ENCODE data around the gene KLF5.

KLF5 gene

GRCh38 chr13:73060251-73061160 lies 1.7 kb downstream of the KLF5 start:
- no peak for DNase-seq

- no peak for DNase-seq
Measured at GRCh38 chr13:73061473-73061872, 2.7 kb downstream of the KLF5 start.

DNA sequence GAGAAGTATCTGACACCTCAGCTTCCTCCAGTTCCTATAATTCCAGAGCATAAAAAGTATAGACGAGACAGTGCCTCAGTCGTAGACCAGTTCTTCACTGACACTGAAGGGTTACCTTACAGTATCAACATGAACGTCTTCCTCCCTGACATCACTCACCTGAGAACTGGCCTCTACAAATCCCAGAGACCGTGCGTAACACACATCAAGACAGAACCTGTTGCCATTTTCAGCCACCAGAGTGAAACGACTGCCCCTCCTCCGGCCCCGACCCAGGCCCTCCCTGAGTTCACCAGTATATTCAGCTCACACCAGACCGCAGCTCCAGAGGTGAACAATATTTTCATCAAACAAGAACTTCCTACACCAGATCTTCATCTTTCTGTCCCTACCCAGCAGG lies 3.1 kb downstream of the KLF5 start:
- no peak for DNase-seq

DNA sequence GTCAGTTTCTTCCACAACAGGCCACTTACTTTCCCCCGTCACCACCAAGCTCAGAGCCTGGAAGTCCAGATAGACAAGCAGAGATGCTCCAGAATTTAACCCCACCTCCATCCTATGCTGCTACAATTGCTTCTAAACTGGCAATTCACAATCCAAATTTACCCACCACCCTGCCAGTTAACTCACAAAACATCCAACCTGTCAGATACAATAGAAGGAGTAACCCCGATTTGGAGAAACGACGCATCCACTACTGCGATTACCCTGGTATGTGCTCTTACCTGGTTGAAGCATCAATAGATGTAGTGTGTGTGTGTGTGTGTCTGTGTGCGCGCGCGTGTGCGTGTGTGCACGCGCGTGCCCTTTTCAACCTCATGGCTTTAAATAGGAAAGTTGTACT lies 3.7 kb downstream of the KLF5 start:
- DNase-seq = no peak

DNA sequence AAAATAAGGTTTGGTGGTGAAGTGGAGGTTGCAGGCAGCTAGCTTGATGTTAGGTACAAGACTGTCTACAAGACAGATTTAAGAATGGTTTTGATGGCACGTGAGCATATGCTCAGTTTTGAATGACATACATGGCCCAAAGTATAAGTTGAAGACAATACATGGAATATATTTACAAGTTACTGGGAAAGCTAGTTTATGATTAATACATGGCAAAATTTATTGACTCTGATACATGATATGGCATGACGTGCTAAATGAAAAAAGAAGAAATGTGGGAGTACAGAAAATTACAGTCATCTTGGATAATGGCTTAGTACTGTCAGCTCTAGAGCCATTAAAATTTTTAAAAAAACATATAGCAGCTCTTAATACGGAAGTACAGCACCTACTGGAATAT lies 4.4 kb downstream of the KLF5 start:
- DNase-seq = no peak

DNA sequence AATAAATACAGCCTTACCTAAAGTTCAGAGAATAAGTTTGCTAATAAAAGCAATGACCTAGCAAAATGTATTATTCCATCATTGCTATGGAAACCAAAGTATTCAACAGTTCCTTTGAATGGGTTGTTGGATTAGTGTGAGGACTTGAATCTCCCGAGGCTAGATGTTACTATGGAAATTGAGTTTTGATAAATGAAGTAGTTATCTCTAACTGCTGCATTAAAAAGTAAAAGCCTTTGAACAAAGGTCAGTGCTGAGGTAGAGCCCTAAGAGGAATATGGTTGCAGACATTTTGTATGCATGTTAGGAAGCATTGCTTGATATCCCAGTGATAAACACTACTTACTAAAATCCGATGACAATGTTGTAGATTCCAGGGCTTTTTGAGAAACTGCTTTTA lies 6.2 kb downstream of the KLF5 start:
- no peak for DNase-seq

- no peak for DNase-seq
Measured at GRCh38 chr13:73065665-73066340, 7.0 kb downstream of the KLF5 start.

- DNase-seq = no peak
Measured at GRCh38 chr13:73069206-73069805, 10.5 kb downstream of the KLF5 start.

GRCh38 chr13:73070451-73071098 lies 11.8 kb downstream of the KLF5 start:
- DNase-seq = no peak

DNA sequence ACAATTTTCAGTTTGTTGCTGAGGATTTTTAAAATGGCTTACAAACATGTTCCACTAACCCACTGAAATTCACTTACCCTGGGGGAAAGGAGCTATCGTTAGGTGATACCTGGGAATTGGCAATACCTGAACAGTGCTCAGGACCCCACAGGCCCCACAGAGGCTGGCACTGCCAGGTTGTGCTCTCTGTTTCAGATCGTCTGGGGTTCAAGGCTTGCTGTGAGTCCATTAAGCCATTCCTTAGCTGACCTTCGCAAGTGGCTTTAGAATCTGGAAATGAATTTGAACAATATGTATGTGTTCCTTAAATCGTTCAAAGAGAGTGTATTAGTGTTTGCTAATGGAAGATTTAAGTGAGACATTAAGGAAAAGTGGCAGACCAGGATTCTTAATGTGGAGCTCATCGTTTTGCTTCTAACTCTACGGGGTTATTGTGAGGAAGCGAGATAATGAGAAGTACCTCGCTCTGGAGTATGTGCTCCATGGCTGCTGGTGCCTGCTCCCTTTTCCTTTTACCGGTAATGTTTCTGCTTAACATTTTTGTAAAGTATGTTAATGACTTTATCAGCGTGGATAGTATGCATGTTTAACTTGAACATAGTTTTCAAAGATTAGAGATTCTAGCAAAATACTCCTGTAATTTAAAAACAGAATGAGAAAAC lies 13.6 kb downstream of the KLF5 start:
- no peak for DNase-seq

GRCh38 chr13:73073050-73073449 lies 14.2 kb downstream of the KLF5 start:
- DNase-seq = no peak

DNA sequence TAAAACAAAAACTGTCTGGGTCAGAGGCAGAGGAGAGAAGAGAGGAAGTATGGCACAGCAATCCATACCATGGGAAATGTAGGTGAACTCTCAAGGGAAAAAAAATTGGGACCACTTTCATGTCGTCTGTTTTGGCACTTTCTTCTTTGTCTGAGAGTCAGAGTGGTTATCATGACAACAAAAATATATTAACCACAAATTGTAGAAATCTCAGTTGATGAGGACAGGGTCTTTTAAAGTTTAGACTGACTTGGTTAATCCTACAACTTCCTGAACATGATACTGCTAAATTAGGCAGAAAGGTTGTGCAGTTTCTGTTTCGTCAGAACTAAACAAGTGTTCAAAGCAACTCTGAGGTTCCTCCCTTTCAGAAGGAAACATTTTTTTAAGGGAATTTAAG lies 15.2 kb downstream of the KLF5 start:
- no peak for DNase-seq

- DNase-seq = no peak
Measured at GRCh38 chr13:73074926-73075325, 16.1 kb downstream of the KLF5 start.

- no peak for DNase-seq
Measured at GRCh38 chr13:73075546-73075945, 16.7 kb downstream of the KLF5 start.

- no peak for DNase-seq
Measured at GRCh38 chr13:73075954-73076353, 17.1 kb downstream of the KLF5 start.

DNA sequence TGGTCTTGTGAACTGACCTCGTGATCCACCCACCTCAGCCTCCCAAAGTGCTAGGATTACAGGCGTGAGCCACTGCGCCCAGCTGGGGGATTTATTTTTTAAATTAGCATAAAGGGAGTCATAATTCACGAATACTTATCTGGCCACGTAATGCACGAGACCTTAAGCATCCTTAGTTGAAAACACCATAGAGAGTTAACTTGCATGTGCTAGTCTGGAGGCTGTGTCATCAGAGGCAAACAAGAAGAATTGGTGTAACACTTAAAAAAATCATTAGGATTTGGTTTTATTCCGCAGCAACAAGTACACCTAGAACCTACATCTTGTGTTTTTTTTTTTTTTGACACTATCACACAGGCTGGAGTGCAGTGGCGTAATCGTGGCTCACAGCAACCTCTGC lies 19.1 kb downstream of the KLF5 start:
- DNase-seq = no peak

DNA sequence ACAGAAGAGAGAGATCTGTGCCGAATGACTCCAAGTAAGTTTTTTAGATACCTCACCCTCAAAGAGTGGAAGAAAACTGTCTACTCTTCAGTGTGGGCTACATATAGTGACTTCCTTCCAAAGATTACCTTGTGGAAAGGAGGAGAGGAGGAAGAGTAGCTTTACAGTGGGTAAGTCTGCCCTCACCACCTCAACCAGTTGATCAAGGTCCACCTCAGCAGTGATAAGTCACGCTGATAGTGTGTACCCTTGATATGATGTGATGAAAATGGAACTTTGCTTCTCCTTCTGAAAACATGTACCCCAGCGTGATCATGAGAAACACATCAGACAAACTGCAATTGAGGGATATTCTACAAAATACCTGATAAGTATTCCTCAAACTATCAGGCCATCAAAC lies 20.6 kb downstream of the KLF5 start:
- DNase-seq = no peak

- DNase-seq = no peak
Measured at GRCh38 chr13:73081256-73081915, 22.6 kb downstream of the KLF5 start.

- no peak for DNase-seq
Measured at GRCh38 chr13:73082471-73082870, 23.7 kb downstream of the KLF5 start.

- no peak for DNase-seq
Measured at GRCh38 chr13:73082895-73083294, 24.1 kb downstream of the KLF5 start.

DNA sequence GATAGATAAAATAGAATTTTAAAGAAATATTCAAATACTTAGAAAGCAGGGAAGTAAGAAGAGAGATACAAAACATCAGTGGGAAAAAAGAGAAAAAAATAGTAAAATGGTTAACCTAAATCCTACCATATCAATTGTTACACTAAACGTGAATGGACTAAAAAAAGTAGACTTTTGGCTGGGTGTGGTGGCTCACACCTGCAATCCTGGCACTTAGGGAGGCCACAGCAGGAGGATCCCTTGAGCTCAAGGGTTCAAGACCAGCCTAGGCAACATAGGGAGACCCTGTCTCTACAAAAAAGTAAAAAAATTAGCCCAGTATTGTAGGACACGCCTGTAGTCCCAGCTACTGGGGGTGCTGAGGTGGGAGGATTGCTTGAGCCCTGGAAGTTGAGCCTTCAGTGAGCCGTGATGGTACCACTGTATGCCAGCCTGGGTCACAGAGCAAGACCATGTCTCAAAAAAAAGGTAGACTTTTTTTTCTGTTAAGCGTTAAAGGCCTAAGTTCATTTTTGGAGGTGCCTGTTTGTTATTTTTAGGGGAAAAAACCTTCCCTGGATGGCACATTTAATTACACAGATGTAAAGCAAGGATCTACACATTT lies 29.6 kb downstream of the KLF5 start:
- DNase-seq = no peak

DNA sequence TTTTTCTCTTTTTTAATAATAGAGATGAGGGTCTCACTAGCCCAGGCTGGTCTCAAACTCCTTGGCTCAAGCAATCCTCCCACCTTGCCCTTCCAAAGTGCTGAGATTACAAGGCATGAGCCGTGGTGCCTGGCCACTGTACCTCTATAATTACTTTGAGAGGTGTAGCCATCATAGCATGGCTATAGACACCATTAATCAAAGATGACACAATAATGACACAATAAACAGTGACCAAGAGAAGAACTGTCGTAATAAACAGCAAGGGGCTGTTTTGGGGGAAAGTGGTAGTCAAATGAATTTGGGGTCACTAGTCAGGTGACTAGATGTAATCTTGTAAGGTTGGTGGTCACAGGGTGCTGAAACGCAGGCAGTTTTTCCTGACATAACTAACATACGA lies 30.4 kb downstream of the KLF5 start:
- no peak for DNase-seq
